ENCODE data around the gene MYO1D. TPM values are rescaled to one million over a fixed set of nuclear protein-coding genes. Genes with fewer than 3 reads are reported as not detected.

The MYO1D gene
- total RNA-seq, 1 experiment from 2014 or later, result 23.5 TPM

DNA sequence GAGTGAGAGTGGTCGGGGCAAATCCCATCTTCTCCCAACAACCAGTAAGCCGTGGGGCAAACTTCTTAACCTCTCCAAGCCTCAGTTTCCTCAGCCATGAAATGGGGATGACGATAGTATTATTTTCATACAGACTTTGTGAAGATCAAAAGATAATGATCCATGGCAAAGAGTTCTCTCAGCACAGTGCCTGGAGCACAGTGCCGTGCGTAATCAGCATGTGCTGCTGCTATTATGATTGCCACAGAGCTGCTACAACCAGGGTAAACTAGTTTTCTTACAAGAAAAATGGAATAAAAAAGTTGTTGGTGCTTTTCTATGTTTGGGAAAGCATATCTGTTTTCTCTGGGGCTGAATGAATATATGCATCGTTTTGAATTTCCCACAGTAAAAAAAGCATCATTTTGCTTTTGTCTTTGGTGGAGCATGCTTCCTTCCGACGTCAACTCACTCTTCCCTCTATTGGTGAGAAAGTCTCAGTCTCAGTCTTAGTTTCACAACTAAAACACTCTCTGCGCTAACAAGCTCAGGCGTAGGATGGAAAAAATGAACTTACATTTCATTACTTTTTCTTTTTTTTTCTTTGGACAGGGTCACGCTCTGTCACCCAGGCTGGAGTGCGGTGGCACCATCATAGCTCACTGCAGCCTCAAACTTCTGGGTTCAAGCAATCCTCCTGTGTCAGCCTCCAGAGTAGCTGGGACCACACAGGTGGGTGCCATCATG lies 352.9 kb downstream of the MYO1D start:
- Histone ChIP-seq H3K9me2 (replicated peaks; ENCODE audit: low read length) (no peaks in the 10 kb centered on the region), H3K79me2 (ENCODE audit: low read length) (no peaks in the 10 kb centered on the region), H3K4me3 (ENCODE audit: low read length) (no peak overlapping the region), H3F3A (ENCODE audit: low read length, unreplicated experiment) (no peaks in the 10 kb centered on the region), H3K4me1 (ENCODE audit: insufficient read depth, low read length) (peaks cover 6% of the 10 kb centered on the region; the same call in 1 of the 2 replicates), H4K20me1 (ENCODE audit: low read length) (no peaks in the 10 kb centered on the region), H3K27ac (ENCODE audit: low read length) (no peak overlapping the region), H3K9me3 (ENCODE audit: low read length) (no peaks in the 10 kb centered on the region), H3K9ac (ENCODE audit: low read length) (no peak overlapping the region), H3K36me3 (ENCODE audit: low read depth, low read length) (no peaks in the 10 kb centered on the region), H3K4me2 (ENCODE audit: low read length) (no peak overlapping the region), H3K27me3 (ENCODE audit: low read length) (no peaks in the 10 kb centered on the region), H2AFZ (ENCODE audit: low read length) (no peak overlapping the region)
- no peak for ATAC-seq
- CTCF ChIA-PET, result interaction anchor here (0.5 kb wide), 1 partner anchor 353 kb away, joined by 4 read pairs; no protein-coding TSS in a partner anchor
- DNase-seq, result no peak
- TF ChIP-seq, protein P1, sequence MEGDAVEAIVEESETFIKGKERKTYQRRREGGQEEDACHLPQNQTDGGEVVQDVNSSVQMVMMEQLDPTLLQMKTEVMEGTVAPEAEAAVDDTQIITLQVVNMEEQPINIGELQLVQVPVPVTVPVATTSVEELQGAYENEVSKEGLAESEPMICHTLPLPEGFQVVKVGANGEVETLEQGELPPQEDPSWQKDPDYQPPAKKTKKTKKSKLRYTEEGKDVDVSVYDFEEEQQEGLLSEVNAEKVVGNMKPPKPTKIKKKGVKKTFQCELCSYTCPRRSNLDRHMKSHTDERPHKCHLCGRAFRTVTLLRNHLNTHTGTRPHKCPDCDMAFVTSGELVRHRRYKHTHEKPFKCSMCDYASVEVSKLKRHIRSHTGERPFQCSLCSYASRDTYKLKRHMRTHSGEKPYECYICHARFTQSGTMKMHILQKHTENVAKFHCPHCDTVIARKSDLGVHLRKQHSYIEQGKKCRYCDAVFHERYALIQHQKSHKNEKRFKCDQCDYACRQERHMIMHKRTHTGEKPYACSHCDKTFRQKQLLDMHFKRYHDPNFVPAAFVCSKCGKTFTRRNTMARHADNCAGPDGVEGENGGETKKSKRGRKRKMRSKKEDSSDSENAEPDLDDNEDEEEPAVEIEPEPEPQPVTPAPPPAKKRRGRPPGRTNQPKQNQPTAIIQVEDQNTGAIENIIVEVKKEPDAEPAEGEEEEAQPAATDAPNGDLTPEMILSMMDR (conservative IDR thresholded peaks at IDR 0.05; ENCODE audit: low read depth, low read length), result no peak
- TF ChIP-seq EZH2 (IDR thresholded peaks at IDR 0.05; ENCODE audit: low read length, unreplicated experiment), result no peak
- no peak for TF ChIP-seq EZH2phosphoT487 (IDR thresholded peaks at IDR 0.05; ENCODE audit: borderline replicate concordance, low read length)
- POLR2A ChIA-PET (ENCODE audit: unreplicated experiment), result no interaction called here
- no TSS peak for BruUV-seq (replicated peaks)
- intact Hi-C loops (cut with micrococcal nuclease), result no loop called here

DNA sequence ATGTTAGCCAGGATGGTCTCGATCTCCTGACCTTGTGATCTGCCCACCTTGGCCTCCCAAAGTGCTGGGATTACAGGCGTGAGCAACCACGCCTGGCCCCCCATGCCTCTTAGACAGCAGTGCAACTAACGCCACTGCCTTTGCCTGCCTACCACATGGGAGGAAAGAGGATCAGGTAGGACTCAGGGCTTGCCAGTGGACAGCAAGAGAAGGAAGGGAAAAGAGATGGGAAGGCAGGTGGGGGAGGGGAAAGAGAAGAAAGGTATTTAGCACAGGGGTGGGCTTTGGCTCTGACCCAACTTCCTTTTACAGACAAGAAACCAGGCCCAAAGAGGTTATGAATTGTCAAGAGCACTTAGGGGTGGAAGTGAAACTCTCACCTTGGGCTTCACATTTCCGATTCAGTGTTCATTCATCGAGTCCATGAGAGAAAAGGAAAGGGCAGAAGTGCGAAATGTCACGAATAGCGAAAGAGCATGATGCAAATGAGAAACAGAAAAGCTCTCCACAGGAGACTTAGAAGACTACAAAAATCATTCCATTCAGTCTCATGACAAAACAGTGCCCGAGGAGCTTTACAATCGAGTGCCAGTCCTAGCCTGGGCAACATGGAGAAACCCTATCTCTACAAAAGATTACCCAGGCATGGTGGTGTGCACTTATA lies 353.8 kb downstream of the MYO1D start:
- no peak overlapping the region for H3K4me3 ChIP-seq (ENCODE audit: low read length)
- no peak overlapping the region for H3K9ac ChIP-seq (ENCODE audit: low read length)
- H3K4me1 ChIP-seq (ENCODE audit: insufficient read depth, low read length), result peaks cover 6% of the 10 kb centered on the region; the same call in 1 of the 2 replicates
- intact Hi-C loops (cut with micrococcal nuclease), result no loop called here
- H3K36me3 ChIP-seq (ENCODE audit: low read depth, low read length), result no peaks in the 10 kb centered on the region
- no peaks in the 10 kb centered on the region for H3K9me2 ChIP-seq (replicated peaks; ENCODE audit: low read length)
- no peaks in the 10 kb centered on the region for H3K79me2 ChIP-seq (ENCODE audit: low read length)
- H3K9me3 ChIP-seq (ENCODE audit: low read length), result no peaks in the 10 kb centered on the region
- DNase-seq (no peak), ATAC-seq (no peak)
- H3F3A ChIP-seq (ENCODE audit: low read length, unreplicated experiment), result no peaks in the 10 kb centered on the region
- TF ChIP-seq, protein P1 (conservative IDR thresholded peaks at IDR 0.05; ENCODE audit: low read depth, low read length), result no peak
- TF ChIP-seq EZH2 (IDR thresholded peaks at IDR 0.05; ENCODE audit: low read length, unreplicated experiment), result no peak
- no peak for TF ChIP-seq EZH2phosphoT487 (IDR thresholded peaks at IDR 0.05; ENCODE audit: borderline replicate concordance, low read length)
- no peaks in the 10 kb centered on the region for H4K20me1 ChIP-seq (ENCODE audit: low read length)
- CTCF ChIA-PET, result interaction anchor here (0.5 kb wide), 1 partner anchor 35 kb away, joined by 7 read pairs; no protein-coding TSS in a partner anchor
- no peaks in the 10 kb centered on the region for H3K27me3 ChIP-seq (ENCODE audit: low read length)
- H3K4me2 ChIP-seq (ENCODE audit: low read length), result no peak overlapping the region
- H3K27ac ChIP-seq (ENCODE audit: low read length), result no peak overlapping the region
- BruUV-seq (replicated peaks), result no TSS peak
- no peak overlapping the region for H2AFZ ChIP-seq (ENCODE audit: low read length)
- POLR2A ChIA-PET (ENCODE audit: unreplicated experiment), result no interaction called here
